ENCODE measurements around the gene B3GNT2. TPM values are rescaled to one million over a fixed set of nuclear protein-coding genes. Genes with fewer than 3 reads are reported as not detected.
A peak's percentile ranks its signal among the peaks of the same experiment; 100 is the strongest.

The B3GNT2 gene
- total RNA-seq, 1 experiment from 2014 or later, result 50.5 TPM

DNA sequence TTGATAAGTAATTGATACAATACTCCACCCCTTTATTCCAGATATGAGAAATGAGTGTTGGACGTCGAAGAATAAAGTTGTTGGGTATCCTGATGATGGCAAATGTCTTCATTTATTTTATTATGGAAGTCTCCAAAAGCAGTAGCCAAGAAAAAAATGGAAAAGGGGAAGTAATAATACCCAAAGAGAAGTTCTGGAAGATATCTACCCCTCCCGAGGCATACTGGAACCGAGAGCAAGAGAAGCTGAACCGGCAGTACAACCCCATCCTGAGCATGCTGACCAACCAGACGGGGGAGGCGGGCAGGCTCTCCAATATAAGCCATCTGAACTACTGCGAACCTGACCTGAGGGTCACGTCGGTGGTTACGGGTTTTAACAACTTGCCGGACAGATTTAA is 26.3 kb downstream of the B3GNT2 start:
- H3K4me1 Mint-ChIP-seq (ENCODE audit: low read depth, unreplicated experiment), result peaks cover 31% of the 10 kb centered on the region
- no peaks in the 10 kb centered on the region for H3K27me3 Mint-ChIP-seq (ENCODE audit: insufficient read depth, unreplicated experiment)
- ChIA-PET CTCF (no interaction called here), POLR2A (no interaction called here)
- TF ChIP-seq, protein P1, sequence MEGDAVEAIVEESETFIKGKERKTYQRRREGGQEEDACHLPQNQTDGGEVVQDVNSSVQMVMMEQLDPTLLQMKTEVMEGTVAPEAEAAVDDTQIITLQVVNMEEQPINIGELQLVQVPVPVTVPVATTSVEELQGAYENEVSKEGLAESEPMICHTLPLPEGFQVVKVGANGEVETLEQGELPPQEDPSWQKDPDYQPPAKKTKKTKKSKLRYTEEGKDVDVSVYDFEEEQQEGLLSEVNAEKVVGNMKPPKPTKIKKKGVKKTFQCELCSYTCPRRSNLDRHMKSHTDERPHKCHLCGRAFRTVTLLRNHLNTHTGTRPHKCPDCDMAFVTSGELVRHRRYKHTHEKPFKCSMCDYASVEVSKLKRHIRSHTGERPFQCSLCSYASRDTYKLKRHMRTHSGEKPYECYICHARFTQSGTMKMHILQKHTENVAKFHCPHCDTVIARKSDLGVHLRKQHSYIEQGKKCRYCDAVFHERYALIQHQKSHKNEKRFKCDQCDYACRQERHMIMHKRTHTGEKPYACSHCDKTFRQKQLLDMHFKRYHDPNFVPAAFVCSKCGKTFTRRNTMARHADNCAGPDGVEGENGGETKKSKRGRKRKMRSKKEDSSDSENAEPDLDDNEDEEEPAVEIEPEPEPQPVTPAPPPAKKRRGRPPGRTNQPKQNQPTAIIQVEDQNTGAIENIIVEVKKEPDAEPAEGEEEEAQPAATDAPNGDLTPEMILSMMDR (IDR thresholded peaks at IDR 0.05; ENCODE audit: insufficient read depth in 1 of 2, low read depth in 1 of 2, low read length in 1 of 2, severe bottlenecking in 1 of 2, unreplicated experiment in 1 of 2), result no peak
- Histone ChIP-seq H3K4me3 (ENCODE audit: low read depth, low read length) (no peak overlapping the region), H3K36me3 (ENCODE audit: control insufficient read depth, insufficient read depth, low read length) (no peaks in the 10 kb centered on the region), H3K4me1 (peaks cover 22% of the 10 kb centered on the region), H3K9me3 (no peaks in the 10 kb centered on the region), H3K27me3 (replicated peaks; ENCODE audit: control insufficient read depth, insufficient read depth, low read length) (no peaks in the 10 kb centered on the region)
- no peak overlapping the region for H3K4me3 Mint-ChIP-seq (ENCODE audit: unreplicated experiment)
- H3K36me3 Mint-ChIP-seq (ENCODE audit: insufficient read depth, unreplicated experiment), result peaks cover 79% of the 10 kb centered on the region
- no peak overlapping the region for H3K27ac Mint-ChIP-seq (ENCODE audit: unreplicated experiment)
- DNase-seq, result no peak
- no TSS peak for BruUV-seq (replicated peaks)
- intact Hi-C loops (cut with micrococcal nuclease; ENCODE audit: unreplicated experiment), result loop anchor here (10.0 kb wide), 1 partner anchor 227 kb away; no protein-coding TSS in a partner anchor
- H3K9me3 Mint-ChIP-seq (ENCODE audit: unreplicated experiment), result no peaks in the 10 kb centered on the region

DNA sequence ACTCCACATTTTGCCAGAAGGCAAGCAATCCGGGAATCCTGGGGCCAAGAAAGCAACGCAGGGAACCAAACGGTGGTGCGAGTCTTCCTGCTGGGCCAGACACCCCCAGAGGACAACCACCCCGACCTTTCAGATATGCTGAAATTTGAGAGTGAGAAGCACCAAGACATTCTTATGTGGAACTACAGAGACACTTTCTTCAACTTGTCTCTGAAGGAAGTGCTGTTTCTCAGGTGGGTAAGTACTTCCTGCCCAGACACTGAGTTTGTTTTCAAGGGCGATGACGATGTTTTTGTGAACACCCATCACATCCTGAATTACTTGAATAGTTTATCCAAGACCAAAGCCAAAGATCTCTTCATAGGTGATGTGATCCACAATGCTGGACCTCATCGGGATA is 26.8 kb downstream of the B3GNT2 start:
- CTCF ChIA-PET, result no interaction called here
- no TSS peak for BruUV-seq (replicated peaks)
- Histone ChIP-seq H3K27me3 (replicated peaks; ENCODE audit: control insufficient read depth, insufficient read depth, low read length) (no peaks in the 10 kb centered on the region), H3K4me3 (ENCODE audit: low read depth, low read length) (no peak overlapping the region), H3K9me3 (no peaks in the 10 kb centered on the region), H3K36me3 (ENCODE audit: control insufficient read depth, insufficient read depth, low read length) (no peaks in the 10 kb centered on the region), H3K4me1 (peaks cover 18% of the 10 kb centered on the region)
- H3K9me3 Mint-ChIP-seq (ENCODE audit: unreplicated experiment), result no peaks in the 10 kb centered on the region
- DNase-seq, result no peak
- POLR2A ChIA-PET, result no interaction called here
- TF ChIP-seq, protein P1 (IDR thresholded peaks at IDR 0.05; ENCODE audit: insufficient read depth in 1 of 2, low read depth in 1 of 2, low read length in 1 of 2, severe bottlenecking in 1 of 2, unreplicated experiment in 1 of 2), result no peak
- intact Hi-C loops (cut with micrococcal nuclease; ENCODE audit: unreplicated experiment), result loop anchor here (10.0 kb wide), 1 partner anchor 228 kb away; no protein-coding TSS in a partner anchor
- H3K4me1 Mint-ChIP-seq (ENCODE audit: low read depth, unreplicated experiment), result peaks cover 31% of the 10 kb centered on the region
- no peak overlapping the region for H3K4me3 Mint-ChIP-seq (ENCODE audit: unreplicated experiment)
- H3K27ac Mint-ChIP-seq (ENCODE audit: unreplicated experiment), result no peak overlapping the region
- no peaks in the 10 kb centered on the region for H3K27me3 Mint-ChIP-seq (ENCODE audit: insufficient read depth, unreplicated experiment)
- H3K36me3 Mint-ChIP-seq (ENCODE audit: insufficient read depth, unreplicated experiment), result peaks cover 81% of the 10 kb centered on the region

DNA sequence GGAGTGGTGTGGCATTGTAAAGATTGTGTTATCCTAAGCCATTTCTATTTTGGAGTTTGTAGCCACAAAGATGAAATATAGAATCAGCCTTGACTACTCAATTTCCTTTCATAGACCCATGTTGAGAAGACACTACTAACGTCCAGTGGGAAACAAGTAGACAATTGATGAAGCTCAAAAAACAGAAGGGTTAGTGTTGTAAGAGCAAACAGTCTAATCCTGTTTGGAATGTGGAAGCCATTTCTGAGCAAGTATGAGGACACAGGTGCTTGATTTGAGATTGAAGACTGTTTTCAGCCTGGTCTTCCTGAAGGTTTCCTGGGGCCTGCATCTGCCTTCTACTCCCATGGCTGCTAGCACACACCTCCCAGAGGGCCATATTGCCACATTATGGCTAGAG is 29.1 kb downstream of the B3GNT2 start:
- peaks cover 82% of the 10 kb centered on the region for H3K36me3 Mint-ChIP-seq (ENCODE audit: insufficient read depth, unreplicated experiment)
- POLR2A ChIA-PET, result interaction anchor here (0.5 to 0.6 kb wide), 2 partner anchors 111 to 219 kb away, joined by 3 read pairs; no protein-coding TSS in a partner anchor
- Histone ChIP-seq H3K27me3 (replicated peaks; ENCODE audit: control insufficient read depth, insufficient read depth, low read length) (no peaks in the 10 kb centered on the region), H3K4me3 (ENCODE audit: low read depth, low read length) (no peak overlapping the region), H3K36me3 (ENCODE audit: control insufficient read depth, insufficient read depth, low read length) (no peaks in the 10 kb centered on the region), H3K4me1 (peaks cover 18% of the 10 kb centered on the region), H3K9me3 (no peaks in the 10 kb centered on the region)
- H3K4me3 Mint-ChIP-seq (ENCODE audit: unreplicated experiment), result peak overlapping the region; percentile 25
- H3K4me1 Mint-ChIP-seq (ENCODE audit: low read depth, unreplicated experiment), result peaks cover 22% of the 10 kb centered on the region
- TF ChIP-seq, protein P1 (IDR thresholded peaks at IDR 0.05; ENCODE audit: insufficient read depth in 1 of 2, low read depth in 1 of 2, low read length in 1 of 2, severe bottlenecking in 1 of 2, unreplicated experiment in 1 of 2), result no peak
- no peaks in the 10 kb centered on the region for H3K9me3 Mint-ChIP-seq (ENCODE audit: unreplicated experiment)
- H3K27ac Mint-ChIP-seq (ENCODE audit: unreplicated experiment), result peak overlapping the region; percentile 77
- no TSS peak for BruUV-seq (replicated peaks)
- H3K27me3 Mint-ChIP-seq (ENCODE audit: insufficient read depth, unreplicated experiment), result no peaks in the 10 kb centered on the region
- DNase-seq, result peak in 1 of 2 experiments; percentile 53
- CTCF ChIA-PET, result interaction anchor here (1.0 kb wide), 2 partner anchors 9 to 187 kb away, joined by 4 to 6 read pairs; no protein-coding TSS in a partner anchor
- intact Hi-C loops (cut with micrococcal nuclease; ENCODE audit: unreplicated experiment), result loop anchor here (5.0 to 10.0 kb wide), 3 partner anchors 107 to 230 kb away; no protein-coding TSS in a partner anchor
